Ovary (tissue), 9 donors: Measurements from ENCODE around the gene PPP1R13B. TPM values are rescaled to one million over a fixed set of nuclear protein-coding genes. Genes with fewer than 3 reads are reported as not detected.

Experiments
- DNase-seq, 5 donors: peaks; one replicate each; pipeline ENCODE4 v3.0.0-alpha.2; 2019 to 2020
- H3K27ac ChIP-seq, 2 donors: fragments of 200-600 bp; one replicate each; pipeline versions ENCODE4 v1.5.1 to v1.8.0; 2019 to 2022
- H3K27me3 ChIP-seq: fragments of 200-600 bp; one replicate; pipeline ENCODE4 v1.8.0; 2022
- H3K36me3 ChIP-seq: fragments of 200-600 bp; sonication (generic); one replicate; pipeline ENCODE4 v1.5.1; 2019
- H3K4me1 ChIP-seq: one replicate; pipeline ENCODE4 v1.8.1; 2013; ENCODE audit warnings: mild to moderate bottlenecking, moderate library complexity; ENCODE audit not compliant: insufficient read depth
- H3K4me3 ChIP-seq: fragments of 200-600 bp; sonication (generic); one replicate; pipeline ENCODE4 v1.5.1; 2017
- H3K9me3 ChIP-seq, 2 donors: fragments of 200-600 bp in 1 of 2; sonication (generic) in 1 of 2; one replicate each; pipeline versions ENCODE4 v1.5.1 to v1.8.1; 2013 to 2019; ENCODE audit warnings: mild to moderate bottlenecking in 1 of 2, moderate library complexity in 1 of 2
- CTCF ChIP-seq, 3 donors: fragments of 450-650 bp in 2 of 3; fragments of 200-600 bp in 1 of 3; IDR thresholded peaks; one replicate each; pipeline versions ENCODE4 v1.5.1 to v1.8.0; 2016 to 2022; ENCODE audit warnings: antibody characterized with exemption in 3 of 3, mild to moderate bottlenecking in 1 of 3
- EP300 ChIP-seq: sonication (generic); formaldehyde crosslinking; IDR thresholded peaks from one replicate; pipeline ENCODE4 v1.6.1; 2017; ENCODE audit warnings: antibody characterized with exemption
- POLR2A ChIP-seq: fragments of 450-650 bp; IDR thresholded peaks from one replicate; pipeline ENCODE4 v1.6.1; 2017; ENCODE audit warnings: antibody characterized with exemption, mild to moderate bottlenecking, moderate library complexity
- WGBS, 3 donors: extraction: QIAGEN DNeasy Blood & Tissue Kit in 1 of 3; methylation state at CpG; one replicate each; pipeline versions ENCODE4 v1.1.5 to v1.1.7; 2013 to 2017; 5-methylcytosine and 5-hydroxymethylcytosine counted together
- intact Hi-C, 4 donors: fragments of 100-400 bp; cut with DNase I; formaldehyde crosslinking; loops; one replicate each; pipeline versions ENCODE4 v1.11.0 to v1.15.1; 2022 to 2023
- polyA plus RNA-seq, 2 donors: library from polyadenylated mRNA; stranded (reverse); fragments of 200-250 nt in 1 of 2; fragments of 350-450 nt in 1 of 2; fragmentation: Illumina TruSeq in 1 of 2; extraction: RNeasy Lipid Tissue Mini Kit (QIAGEN cat#74804) in 1 of 2; gene quantifications; one replicate each; pipeline ENCODE4 v1.2.3, GENCODE V29; 2013 to 2014
- total RNA-seq, 7 donors: library from RNA; depleted of rRNA in 2 of 7; stranded (reverse); fragments of >200 nt in 2 of 7; fragmentation: NEBNext Ultra II Directional in 3 of 7; extraction: Animal tissue kit (Norgen Biotek cat#: 25700) in 3 of 7; gene quantifications; one replicate each; pipeline versions ENCODE4 v1.1.0 to v1.2.4, GENCODE V29; 2016 to 2023
- donor health status: DM: no; HTN: no; CAD: no; lungs with moderate emphysema.
- donor health status: DM: no; HTN: no; CAD: no.
- donor health status: Bipolar disorder and iron deficiency.
- donor health status: DM: yes; HTN: yes; CAD: no.
- donor health status: DM: no; HTN: no; CAD: no.
- donor health status: DM: yes; HTN: yes; CAD: no.

The PPP1R13B gene
- total and polyA plus RNA-seq, 9 donors = 15.0 to 64.8 (median 35.3) TPM

- no peak for TF ChIP-seq POLR2A
- no peak for TF ChIP-seq EP300
- TF ChIP-seq CTCF (IDR thresholded peaks at IDR 0.05) = no peak
- WGBS, 3 donors = 88 to 97% (median 96%) methylated on average over 16 to 18 of the region's 18 CpGs
- H3K27ac ChIP-seq = no peak overlapping the region
- no peak overlapping the region for H3K4me3 ChIP-seq
- H3K9me3 ChIP-seq = no peaks in the 10 kb centered on the region
- no peak for DNase-seq
- H3K27me3 ChIP-seq = no peaks in the 10 kb centered on the region
- intact Hi-C loops = no loop called here
- H3K36me3 ChIP-seq = no peaks in the 10 kb centered on the region
- peaks cover 29% of the 10 kb centered on the region for H3K4me1 ChIP-seq
Observed at GRCh38 chr14:103726474-103726873, 120.9 kb downstream of the PPP1R13B start.

- no peak for DNase-seq
- 91 to 94% (median 92%) methylated on average over 16 of the region's 16 CpGs for WGBS, 3 donors
- Histone ChIP-seq H3K4me3 (no peak overlapping the region), H3K36me3 (no peaks in the 10 kb centered on the region), H3K27ac (no peak overlapping the region), H3K27me3 (no peaks in the 10 kb centered on the region), H3K9me3 (no peaks in the 10 kb centered on the region), H3K4me1 (peaks cover 29% of the 10 kb centered on the region)
- no peak for TF ChIP-seq EP300
- no peak for TF ChIP-seq CTCF (IDR thresholded peaks at IDR 0.05)
- TF ChIP-seq POLR2A = no peak
- intact Hi-C loops = no loop called here
Observed at GRCh38 chr14:103725739-103726395, 121.5 kb downstream of the PPP1R13B start.

- peaks cover 23% of the 10 kb centered on the region for H3K4me1 ChIP-seq
- H3K36me3 ChIP-seq = no peaks in the 10 kb centered on the region
- no peaks in the 10 kb centered on the region for H3K9me3 ChIP-seq
- H3K4me3 ChIP-seq = no peak overlapping the region
- WGBS, 3 donors = 87 to 91% (median 90%) methylated on average over 27 to 29 of the region's 29 CpGs
- no peaks in the 10 kb centered on the region for H3K27me3 ChIP-seq
- H3K27ac ChIP-seq = peak overlapping the region in 1 of 2 donors; percentile 65
- intact Hi-C loops = no loop called here
- no peak for DNase-seq
- TF ChIP-seq CTCF (IDR thresholded peaks at IDR 0.05) = no peak
- TF ChIP-seq POLR2A = no peak
- no peak for TF ChIP-seq EP300
Observed at GRCh38 chr14:103725001-103725682, 122.2 kb downstream of the PPP1R13B start.

GRCh38 chr14:103724116-103724515, 123.3 kb downstream of the PPP1R13B start:
- peaks cover 23% of the 10 kb centered on the region for H3K4me1 ChIP-seq
- H3K9me3 ChIP-seq = no peaks in the 10 kb centered on the region
- peak; percentile 75 to 90 (median 84) for DNase-seq
- no peaks in the 10 kb centered on the region for H3K36me3 ChIP-seq
- intact Hi-C loops = no loop called here
- no peak for TF ChIP-seq POLR2A
- no peak for TF ChIP-seq CTCF (IDR thresholded peaks at IDR 0.05)
- TF ChIP-seq EP300 = no peak
- WGBS, 3 donors = 6 to 11% (median 10%) methylated on average over 18 to 20 of the region's 20 CpGs
- no peak overlapping the region for H3K4me3 ChIP-seq
- no peaks in the 10 kb centered on the region for H3K27me3 ChIP-seq
- peak overlapping the region; percentile 57 to 65 for H3K27ac ChIP-seq
